GM12878 (cell line): ENCODE results near the gene MSH2. TPM values are rescaled to one million over a fixed set of nuclear protein-coding genes. Genes with fewer than 3 reads are reported as not detected.

Experiments used
- ATAC-seq: fragments of 200-7000 bp; cut with Tn5 transposase; 3 replicates; pipeline ENCODE4 v1.9.1; 2020; ENCODE audit warnings: mild to moderate bottlenecking, moderate library complexity
- BruUV-seq: library from RNA; stranded (reverse); fragments of 400-500 nt; replicated peaks from 2 replicates; lab custom pipeline; 2021; lab: Mats Ljungman, UMichigan
- CTCF ChIA-PET: fragments of 300-600 bp; sonication (Branson Sonifier 250); formaldehyde crosslinking; extraction: SDS; loops from one replicate; lab custom pipeline; 2021; ENCODE audit warnings: inconsistent platforms; lab: Yijun Ruan, JAX
- POLR2A ChIA-PET: fragments of 350-600 bp; formaldehyde crosslinking; extraction: SDS; loops from one replicate; lab custom pipeline; 2021; ENCODE audit warnings: inconsistent platforms; lab: Charles Lee
- RAD21 ChIA-PET: fragments of 300-600 bp; sonication (Branson Sonifier 250); formaldehyde crosslinking; loops from one replicate; lab custom pipeline; 2023; ENCODE audit warnings: antibody characterized with exemption; ENCODE audit not compliant: unreplicated experiment; lab: Charles Lee
- SMC1A ChIA-PET: fragments of 300-600 bp; sonication (Branson Sonifier 250); formaldehyde crosslinking; loops from one replicate; lab custom pipeline; 2023; ENCODE audit not compliant: unreplicated experiment, uncharacterized antibody; lab: Charles Lee
- DNase-seq: peaks from one replicate; pipeline ENCODE4 v3.0.0-alpha.2; 2011; ENCODE audit warnings: low read depth, low spot score
- FAIRE-seq: peaks from 3 replicates; lab custom pipeline; 2011; peaks lifted over from hg19 to GRCh38; lab: Jason Lieb, UNC
- H2AFZ ChIP-seq: 2 replicates; pipeline ENCODE4 v1.6.0; 2011; ENCODE audit warnings: low read depth, low read length, control low read depth; ENCODE audit not compliant: control insufficient read depth
- H3K27ac ChIP-seq: 2 replicates; pipeline ENCODE4 v1.5.1; 2011; ENCODE audit warnings: control low read depth; ENCODE audit not compliant: control insufficient read depth, insufficient read depth
- H3K27me3 ChIP-seq, 2 experiments: replicated peaks in 1 of 2; 2 replicates each; pipeline versions ENCODE4 v1.6.0 to v1.6.1; 2011; ENCODE audit warnings: low read length in 1 of 2; ENCODE audit not compliant: control insufficient read depth in 2 of 2, insufficient read depth in 2 of 2
- H3K36me3 ChIP-seq, 2 experiments: 2 replicates each; pipeline ENCODE4 v1.5.1; 2011; ENCODE audit warnings: low read length in 1 of 2; ENCODE audit not compliant: control insufficient read depth in 2 of 2, insufficient read depth in 2 of 2
- H3K4me1 ChIP-seq: 2 replicates; pipeline ENCODE4 v1.6.1; 2011; ENCODE audit warnings: mild to moderate bottlenecking, low read length, moderate library complexity, mixed read lengths; ENCODE audit not compliant: control insufficient read depth, insufficient read depth
- H3K4me2 ChIP-seq: 2 replicates; pipeline ENCODE4 v1.6.0; 2011; ENCODE audit warnings: control low read depth; ENCODE audit not compliant: control insufficient read depth, insufficient read depth
- H3K4me3 ChIP-seq: fragments of 200-600 bp; sonication (generic); 2 replicates; pipeline ENCODE4 v1.5.1; 2016
- H3K79me2 ChIP-seq: 2 replicates; pipeline ENCODE4 v1.6.0; 2011; ENCODE audit warnings: low read length; ENCODE audit not compliant: control insufficient read depth, insufficient read depth
- H3K9ac ChIP-seq: 2 replicates; pipeline ENCODE4 v1.8.0; 2011; ENCODE audit warnings: low read length, control low read depth, mixed read lengths; ENCODE audit not compliant: control insufficient read depth, insufficient read depth
- H3K9me3 ChIP-seq: replicated peaks from 3 replicates; pipeline ENCODE4 v1.5.1; 2011; ENCODE audit warnings: mild to moderate bottlenecking, low read length; ENCODE audit not compliant: control insufficient read depth, insufficient read depth
- H4K20me1 ChIP-seq: 2 replicates; pipeline ENCODE4 v1.6.0; 2011; ENCODE audit not compliant: control insufficient read depth, insufficient read depth
- BCLAF1 ChIP-seq: fragments of 450-650 bp; IDR thresholded peaks from 2 replicates; pipeline ENCODE4 v1.6.1; 2017; ENCODE audit warnings: antibody characterized with exemption, mild to moderate bottlenecking, moderate library complexity
- CEBPZ ChIP-seq: fragments of 150-350 bp; IDR thresholded peaks from 2 replicates; pipeline ENCODE4 v1.6.1; 2016; ENCODE audit warnings: low read depth, low read length
- DPF2 ChIP-seq: fragments of 450-650 bp; IDR thresholded peaks from 2 replicates; pipeline ENCODE4 v1.6.1; 2017; ENCODE audit warnings: mild to moderate bottlenecking
- KDM1A ChIP-seq: fragments of 200-600 bp; sonication (generic); IDR thresholded peaks from 2 replicates; pipeline ENCODE4 v1.6.1; 2016; ENCODE audit warnings: borderline replicate concordance
- RAD21 ChIP-seq: IDR thresholded peaks from 2 replicates; pipeline ENCODE4 v1.6.1; 2011; ENCODE audit warnings: mild to moderate bottlenecking, low read depth, low read length, moderate library complexity; ENCODE audit not compliant: insufficient read depth
- RUNX3 ChIP-seq: IDR thresholded peaks from 2 replicates; pipeline ENCODE4 v1.6.1; 2012; ENCODE audit warnings: low read length, inconsistent platforms
- STAT3 ChIP-seq: IDR thresholded peaks from 2 replicates; pipeline ENCODE4 v1.6.1; 2011; ENCODE audit warnings: low read depth, low read length, improper control_type of control experiment
- TCF12 ChIP-seq: IDR thresholded peaks from 2 replicates; pipeline ENCODE4 v1.6.1; 2011; ENCODE audit warnings: low read depth, mild to moderate bottlenecking, low read length
- YBX1 ChIP-seq: fragments of 450-650 bp; IDR thresholded peaks from 2 replicates; pipeline ENCODE4 v1.6.1; 2016; ENCODE audit warnings: antibody characterized with exemption
- YY1 ChIP-seq: IDR thresholded peaks from 2 replicates; pipeline ENCODE4 v1.6.1; 2011; ENCODE audit warnings: low read depth, mild to moderate bottlenecking, low read length
- ZBED1 ChIP-seq: IDR thresholded peaks from 2 replicates; pipeline ENCODE4 v1.6.1; 2016; ENCODE audit warnings: borderline replicate concordance
- ZNF207 ChIP-seq: fragments of 450-650 bp; IDR thresholded peaks from 2 replicates; pipeline ENCODE4 v1.6.1; 2014; ENCODE audit warnings: antibody characterized with exemption, mild to moderate bottlenecking, borderline replicate concordance
- ZNF24 ChIP-seq: fragments of 450-650 bp; IDR thresholded peaks from 2 replicates; pipeline ENCODE4 v1.6.1; 2017; ENCODE audit warnings: antibody characterized with exemption, mild to moderate bottlenecking
- ZNF384 ChIP-seq: IDR thresholded peaks from 2 replicates; pipeline ENCODE4 v1.6.1; 2012; ENCODE audit warnings: low read depth, mild to moderate bottlenecking, low read length, improper control_type of control experiment, borderline replicate concordance
- ZZZ3 ChIP-seq: IDR thresholded peaks from 2 replicates; pipeline ENCODE4 v1.6.1; 2011; ENCODE audit warnings: low read depth; ENCODE audit not compliant: control insufficient read depth, insufficient read length
- WGBS: methylation state at CpG from one replicate; pipeline ENCODE4 v1.1.6; 2016; ENCODE audit warnings: low lambda C conversion rate; ENCODE audit not compliant: insufficient replicate concordance, insufficient coverage; ENCODE audit errors: missing lambda C conversion rate; 5-methylcytosine and 5-hydroxymethylcytosine counted together
- in situ Hi-C: fragments of 300-500 bp; cut with MboI; formaldehyde crosslinking; loops from 9 replicates; pipeline ENCODE4 v1.14.3; 2018; ENCODE audit warnings: mixed read lengths
- intact Hi-C: fragments of 100-400 bp; cut with micrococcal nuclease; formaldehyde crosslinking; loops from one replicate; pipeline ENCODE4 v1.14.2; 2022; ENCODE audit not compliant: unreplicated experiment
- polyA plus RNA-seq, 11 experiments: library from polyadenylated mRNA; depleted of rRNA in 4 of 11; unstranded in 6 of 11; stranded (reverse) in 5 of 11; fragments of >200 nt; fragmentation: Nextera tagmentation in 4 of 11; fragmentation: Illumina TruSeq in 1 of 11; extraction: Ambion mirVana in 4 of 11; extraction: Trizol in 1 of 11; gene quantifications; 1 replicate in 1 of 11; 2 replicates in 10 of 11; pipeline versions ENCODE4 v1.2.1 to v1.2.3, GENCODE V29; 2011 to 2016; ENCODE audit warnings: inconsistent platforms in 2 of 11, missing spikeins in 2 of 11, low read depth in 1 of 11
- total RNA-seq, 4 experiments: library from RNA; depleted of rRNA in 3 of 4; stranded (reverse); fragments of >200 nt in 3 of 4; fragmentation: Illumina TruSeq in 1 of 4; extraction: Trizol in 1 of 4; gene quantifications; 2 replicates each; pipeline versions ENCODE4 v1.2.1 to v1.2.3, GENCODE V29; 2013 to 2021

MSH2 gene
- total and polyA plus RNA-seq, 10 of the 15 experiments (the other 5 are each of a cell fraction or from before 2014, with no cell fraction given): 24.3 to 94.4 (median 55.5) TPM

- TF ChIP-seq ZNF384 (no peak), DPF2 (no peak), ZNF207 (no peak), RUNX3 (no peak)
These were observed 80.2 kb downstream of the MSH2 start (continued) for GRCh38 chr2:47483191-47483590.

GRCh38 chr2:47484396-47484795, 81.4 kb downstream of the MSH2 start:
- H3K36me3 ChIP-seq: no peaks in the 10 kb centered on the region
- H3K4me2 ChIP-seq: no peak overlapping the region
- in situ Hi-C loops: no loop called here
- no peaks in the 10 kb centered on the region for H3K27me3 ChIP-seq
- intact Hi-C loops: no loop called here
- H3K27ac ChIP-seq: no peak overlapping the region
- WGBS: 93% methylated on average over 5 of the region's 5 CpGs
- no peaks in the 10 kb centered on the region for H4K20me1 ChIP-seq
- POLR2A ChIA-PET: no interaction called here
- H3K4me3 ChIP-seq: no peak overlapping the region
- BruUV-seq: no TSS peak
- ATAC-seq: no peak
- no peak for DNase-seq
- no peaks in the 10 kb centered on the region for H3K9me3 ChIP-seq
- no peak for FAIRE-seq
- RAD21 ChIA-PET: interaction anchor here (0.7 kb wide), 1 partner anchor 48 kb away, joined by 3 read pairs; no protein-coding TSS in a partner anchor
- no peak overlapping the region for H3K9ac ChIP-seq
- H3K4me1 ChIP-seq: peaks cover 14% of the 10 kb centered on the region
- CTCF ChIA-PET: interaction anchor here (3.5 kb wide), 1 partner anchor 283 kb away, joined by 22 read pairs; no protein-coding TSS in a partner anchor
- no peaks in the 10 kb centered on the region for H3K79me2 ChIP-seq
- H2AFZ ChIP-seq: no peak overlapping the region
- SMC1A ChIA-PET: interaction anchor here (1.6 to 2.2 kb wide), 3 partner anchors 11 to 283 kb away, joined by 4 to 5 read pairs (median 5); no protein-coding TSS in a partner anchor
- TF ChIP-seq CEBPZ (no peak), TCF12 (no peak), BCLAF1 (no peak), ZBED1 (no peak), ZNF24 (no peak), KDM1A (no peak), RAD21 (no peak), ZZZ3 (no peak), ZNF207 (no peak), YY1 (no peak), STAT3 (no peak), YBX1 (no peak)
